OCI-LY7 (cell line): ENCODE measurements around the gene CIDEB. TPM values are rescaled to one million over a fixed set of nuclear protein-coding genes. Genes with fewer than 3 reads are reported as not detected.

Experiments
- Bru-seq: library from RNA; stranded (reverse); fragments of 400-500 nt; gene quantifications from one replicate; lab custom pipeline; 2021; lab: Mats Ljungman, UMichigan
- BruChase-seq, 2 experiments: library from RNA; stranded (reverse); fragments of 400-500 nt; gene quantifications; one replicate each; lab custom pipeline; 2021; lab: Mats Ljungman, UMichigan
- BruUV-seq: library from RNA; stranded (reverse); fragments of 400-500 nt; replicated peaks from 2 replicates; lab custom pipeline; 2021; lab: Mats Ljungman, UMichigan
- CTCF ChIA-PET: fragments of 300-600 bp; sonication (Branson Sonifier 250); formaldehyde crosslinking; loops from one replicate; lab custom pipeline; 2022; ENCODE audit warnings: antibody characterized with exemption; ENCODE audit not compliant: unreplicated experiment; lab: Charles Lee
- POLR2A ChIA-PET: fragments of 300-600 bp; sonication (Branson Sonifier 250); formaldehyde crosslinking; loops from one replicate; lab custom pipeline; 2022; ENCODE audit warnings: antibody characterized with exemption; lab: Charles Lee
- DNase-seq: peaks from one replicate; pipeline ENCODE4 v3.0.0-alpha.2; 2015; ENCODE audit warnings: low spot score
- H2AFZ ChIP-seq: fragments of 200-600 bp; sonication (generic), shearing (Covaris generic); 2 replicates; pipeline ENCODE4 v1.6.1; 2014; ENCODE audit warnings: mild to moderate bottlenecking, antibody characterized with exemption, low read length, moderate library complexity
- H3K27ac ChIP-seq: fragments of 200-600 bp; sonication (generic); 2 replicates; pipeline ENCODE4 v1.5.1; 2014; ENCODE audit warnings: mixed run types, low read depth, mild to moderate bottlenecking, moderate library complexity, low read length, inconsistent platforms; ENCODE audit not compliant: poor library complexity, severe bottlenecking
- H3K36me3 ChIP-seq: fragments of 200-600 bp; sonication (generic); 2 replicates; pipeline ENCODE4 v1.6.1; 2014; ENCODE audit warnings: mild to moderate bottlenecking, antibody characterized with exemption, low read length, moderate library complexity, mixed read lengths; ENCODE audit not compliant: insufficient read depth
- H3K4me1 ChIP-seq: fragments of 200-600 bp; sonication (generic); 2 replicates; pipeline ENCODE4 v1.5.1; 2014; ENCODE audit warnings: mild to moderate bottlenecking, low read length; ENCODE audit not compliant: insufficient read depth, poor library complexity, severe bottlenecking
- H3K4me2 ChIP-seq: fragments of 200-600 bp; sonication (generic); 2 replicates; pipeline ENCODE4 v1.6.1; 2014; ENCODE audit warnings: mild to moderate bottlenecking, low read length
- H3K4me3 ChIP-seq: fragments of 200-600 bp; sonication (generic); 2 replicates; pipeline ENCODE4 v1.5.1; 2014; ENCODE audit warnings: mild to moderate bottlenecking, low read depth, low read length; ENCODE audit not compliant: poor library complexity, severe bottlenecking
- H3K79me2 ChIP-seq: fragments of 200-600 bp; sonication (generic); 2 replicates; pipeline ENCODE4 v1.6.1; 2016; ENCODE audit warnings: low read depth, mild to moderate bottlenecking, low read length, moderate library complexity, mixed read lengths; ENCODE audit not compliant: insufficient read depth
- H3K9me2 ChIP-seq: fragments of 200-600 bp; sonication (generic); 2 replicates; pipeline ENCODE4 v1.6.1; 2016; ENCODE audit warnings: mild to moderate bottlenecking, low read length, mixed read lengths; ENCODE audit not compliant: insufficient read depth
- H3K9me3 ChIP-seq: fragments of 200-600 bp; sonication (generic); 2 replicates; pipeline ENCODE4 v1.6.1; 2014; ENCODE audit warnings: mild to moderate bottlenecking, mixed run types, low read length, mixed read lengths
- H4K20me1 ChIP-seq: fragments of 200-600 bp; sonication (generic); 2 replicates; pipeline ENCODE4 v1.6.1; 2014; ENCODE audit warnings: mild to moderate bottlenecking, antibody characterized with exemption, low read length, moderate library complexity, mixed read lengths; ENCODE audit not compliant: insufficient read depth
- CTCF ChIP-seq: fragments of 200-600 bp; sonication (generic); conservative IDR thresholded peaks from 2 replicates; pipeline ENCODE4 v1.5.1; 2014; ENCODE audit warnings: mild to moderate bottlenecking, antibody characterized with exemption, low read length, moderate library complexity, mixed read lengths
- EZH2phosphoT487 ChIP-seq: fragments of 200-600 bp; sonication (generic); IDR thresholded peaks from 2 replicates; pipeline ENCODE4 v1.6.1; 2018; ENCODE audit warnings: low read depth, borderline replicate concordance, mild to moderate bottlenecking, mixed run types, antibody characterized with exemption, low read length, moderate library complexity, mixed read lengths
- intact Hi-C: fragments of 100-400 bp; cut with micrococcal nuclease; formaldehyde crosslinking; loops from one replicate; pipeline ENCODE4 v1.10.0; 2022; ENCODE audit not compliant: unreplicated experiment
- long read RNA-seq: library from polyadenylated mRNA; stranded (forward); transcript quantifications from one replicate; pipeline ENCODE4 v2.0.0, GENCODE V29; 2022
- total RNA-seq, 2 experiments: library from RNA; depleted of rRNA in 1 of 2; stranded (reverse); fragments of >200 nt in 1 of 2; shearing (Covaris generic) in 1 of 2; gene quantifications; 2 replicates each; pipeline ENCODE4 v1.2.3, GENCODE V29; 2014 to 2022

CIDEB gene
- not detected in 2 replicates for total RNA-seq (2014; rRNA removed; shearing (Covaris generic))
- 1.6 and 3.2 TPM in 2 replicates for total RNA-seq (2022)
- percentile 26 among the genes with signal in this experiment for Bru-seq, nascent RNA
- percentile 24 among the genes with signal in this experiment for BruChase-seq, experiment 1, labeled RNA remaining after a 6-hour chase
- percentile 28 among the genes with signal in this experiment for BruChase-seq, experiment 2, labeled RNA remaining after a 2-hour chase
- long read RNA-seq, partial matches to known transcripts: 0 of 4 reads
- long read RNA-seq, other reads (novel, unspliced or antisense): 1 of 4 reads

- H3K4me1 ChIP-seq: peaks cover 24% of the 10 kb centered on the region
- POLR2A ChIA-PET: interaction anchor here (0.6 to 1.4 kb wide), 4 partner anchors 8 to 321 kb away, joined by 3 to 4 read pairs (median 3); partner anchors contain the start of genes DHRS1 and NOP9
- CTCF ChIA-PET: interaction anchor here (0.5 to 3.1 kb wide), 9 partner anchors 15 to 135 kb away, joined by 3 to 17 read pairs (median 3); partner anchors contain the start of genes RABGGTA and TINF2
- H3K4me2 ChIP-seq: no peak within 1 kb of the TSS
- no peak within 1 kb of the TSS for H2AFZ ChIP-seq
- no peak within 1 kb of the TSS for H3K4me3 ChIP-seq
- H3K27ac ChIP-seq: no peak within 1 kb of the TSS
- H3K9me3 ChIP-seq: no peaks in the 10 kb centered on the region
- TF ChIP-seq EZH2phosphoT487: no peak
- peak; percentile 98 for TF ChIP-seq CTCF
- peaks cover 94% of the 10 kb centered on the region for H3K36me3 ChIP-seq
- no TSS peak for BruUV-seq
- intact Hi-C loops: no loop called here
- H4K20me1 ChIP-seq: no peaks in the 10 kb centered on the region
- DNase-seq: peak; percentile 67
- H3K9me2 ChIP-seq: no peaks in the 10 kb centered on the region
- H3K79me2 ChIP-seq: no peaks in the 10 kb centered on the region
These were observed at the start of gene CIDEB for GRCh38 chr14:24307575-24308341. CIDEB (minus strand) TSS chr14:24307977; CDS start chr14:24307858, 119 bp downstream.

GRCh38 chr14:24356208-24356607 is 48.4 kb upstream of the CIDEB start:
- Histone ChIP-seq H3K9me3 (no peaks in the 10 kb centered on the region), H3K4me1 (no peaks in the 10 kb centered on the region), H4K20me1 (no peaks in the 10 kb centered on the region), H3K27ac (no peak overlapping the region), H3K4me2 (no peak overlapping the region), H3K9me2 (no peaks in the 10 kb centered on the region), H3K79me2 (no peaks in the 10 kb centered on the region), H3K4me3 (no peak overlapping the region), H2AFZ (no peak overlapping the region), H3K36me3 (no peaks in the 10 kb centered on the region)
- ChIA-PET POLR2A (interaction anchor here (0.7 kb wide), 1 partner anchor 577 kb away, joined by 3 read pairs; no protein-coding TSS in a partner anchor), CTCF (no interaction called here)
- intact Hi-C loops: no loop called here
- BruUV-seq: no TSS peak
- TF ChIP-seq CTCF (no peak), EZH2phosphoT487 (no peak)
- DNase-seq: no peak
